ENCODE results near the gene MAN2A1.

Gene MAN2A1

DNA sequence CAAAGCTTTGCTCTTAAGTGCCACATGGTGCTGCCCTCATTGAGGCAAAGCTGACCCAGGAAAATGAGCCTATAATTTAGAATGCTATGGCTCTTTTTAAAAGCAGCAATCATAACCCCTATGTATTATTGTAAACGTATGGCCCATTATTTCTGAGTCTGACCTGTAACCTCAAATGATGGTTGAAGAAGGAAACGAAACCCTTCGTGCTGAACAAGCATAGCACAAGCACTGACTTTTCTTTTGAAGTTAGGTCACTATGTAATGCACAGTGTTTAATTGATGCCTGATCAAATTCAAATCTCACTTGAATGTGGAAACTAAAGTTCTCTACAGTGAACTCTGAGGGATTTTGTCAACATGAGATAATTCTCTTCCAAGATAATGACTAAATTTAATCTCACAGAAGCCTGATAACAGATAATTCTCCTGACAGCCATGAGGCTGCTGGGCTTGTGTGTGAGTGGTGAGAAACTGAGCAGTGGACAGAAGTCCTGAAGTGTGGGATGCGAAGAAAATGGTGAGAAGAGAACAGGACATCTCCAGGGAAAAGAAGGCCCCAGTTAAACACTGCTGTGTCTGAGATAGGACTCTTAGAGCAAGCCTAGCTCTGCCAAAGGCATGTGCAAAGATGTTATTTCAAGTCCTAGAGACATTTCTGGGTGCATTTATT lies 226.9 kb downstream of the MAN2A1 start:
- no peaks in the 10 kb centered on the region for H3K27me3 ChIP-seq (ENCODE audit: insufficient read depth, low read length)
- H3K4me1 ChIP-seq (ENCODE audit: insufficient read depth, low read length, severe bottlenecking) = peaks cover 85% of the 10 kb centered on the region
- TF ChIP-seq EZH2 (IDR thresholded peaks at IDR 0.05; ENCODE audit: borderline replicate concordance, low read length) = no peak
- TF ChIP-seq, protein P1, sequence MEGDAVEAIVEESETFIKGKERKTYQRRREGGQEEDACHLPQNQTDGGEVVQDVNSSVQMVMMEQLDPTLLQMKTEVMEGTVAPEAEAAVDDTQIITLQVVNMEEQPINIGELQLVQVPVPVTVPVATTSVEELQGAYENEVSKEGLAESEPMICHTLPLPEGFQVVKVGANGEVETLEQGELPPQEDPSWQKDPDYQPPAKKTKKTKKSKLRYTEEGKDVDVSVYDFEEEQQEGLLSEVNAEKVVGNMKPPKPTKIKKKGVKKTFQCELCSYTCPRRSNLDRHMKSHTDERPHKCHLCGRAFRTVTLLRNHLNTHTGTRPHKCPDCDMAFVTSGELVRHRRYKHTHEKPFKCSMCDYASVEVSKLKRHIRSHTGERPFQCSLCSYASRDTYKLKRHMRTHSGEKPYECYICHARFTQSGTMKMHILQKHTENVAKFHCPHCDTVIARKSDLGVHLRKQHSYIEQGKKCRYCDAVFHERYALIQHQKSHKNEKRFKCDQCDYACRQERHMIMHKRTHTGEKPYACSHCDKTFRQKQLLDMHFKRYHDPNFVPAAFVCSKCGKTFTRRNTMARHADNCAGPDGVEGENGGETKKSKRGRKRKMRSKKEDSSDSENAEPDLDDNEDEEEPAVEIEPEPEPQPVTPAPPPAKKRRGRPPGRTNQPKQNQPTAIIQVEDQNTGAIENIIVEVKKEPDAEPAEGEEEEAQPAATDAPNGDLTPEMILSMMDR (IDR thresholded peaks at IDR 0.05; ENCODE audit: low read length) = no peak
- H3K79me2 ChIP-seq (ENCODE audit: insufficient read depth, low read length) = no peaks in the 10 kb centered on the region; the same call in 1 of the 2 replicates
- H4K20me1 ChIP-seq (ENCODE audit: insufficient read depth, low read length) = no peaks in the 10 kb centered on the region
- H3K9ac ChIP-seq (ENCODE audit: low read length) = peak overlapping the region; percentile 59
- H3K27ac ChIP-seq (ENCODE audit: low read depth, low read length, poor library complexity, severe bottlenecking) = peak overlapping the region; percentile 99
- H3K9me3 ChIP-seq (ENCODE audit: low read length) = no peaks in the 10 kb centered on the region
- no peaks in the 10 kb centered on the region for H3K9me2 ChIP-seq (ENCODE audit: low read depth, low read length)
- H3F3A ChIP-seq (ENCODE audit: insufficient read depth, low read length) = 0 out of 2 replicates have a peak, but pooled peaks cover 4% of the 10 kb centered on the region
- peak overlapping the region; percentile 69 for H3K4me2 ChIP-seq (ENCODE audit: low read length)
- peak overlapping the region; percentile 63 for H3K4me3 ChIP-seq (ENCODE audit: low read depth, low read length, poor library complexity, severe bottlenecking)
- peaks cover 13% of the 10 kb centered on the region for H3K36me3 ChIP-seq (ENCODE audit: insufficient read depth, low read length)
- H2AFZ ChIP-seq (ENCODE audit: low read length) = no peak overlapping the region
